WI38 (cell line): ENCODE data around the gene WNT3.

Experiments
- H3K4me3 ChIP-seq: 2 replicates; pipeline ENCODE4 v1.5.1; 2011; ENCODE audit warnings: low read depth, mild to moderate bottlenecking, control low read depth, low read length
- TF ChIP-seq, protein P1 (sequence below): IDR thresholded peaks from 2 replicates; pipeline ENCODE4 v1.5.1; 2012; ENCODE audit warnings: low read depth, mild to moderate bottlenecking, control low read depth, low read length

Gene WNT3

DNA sequence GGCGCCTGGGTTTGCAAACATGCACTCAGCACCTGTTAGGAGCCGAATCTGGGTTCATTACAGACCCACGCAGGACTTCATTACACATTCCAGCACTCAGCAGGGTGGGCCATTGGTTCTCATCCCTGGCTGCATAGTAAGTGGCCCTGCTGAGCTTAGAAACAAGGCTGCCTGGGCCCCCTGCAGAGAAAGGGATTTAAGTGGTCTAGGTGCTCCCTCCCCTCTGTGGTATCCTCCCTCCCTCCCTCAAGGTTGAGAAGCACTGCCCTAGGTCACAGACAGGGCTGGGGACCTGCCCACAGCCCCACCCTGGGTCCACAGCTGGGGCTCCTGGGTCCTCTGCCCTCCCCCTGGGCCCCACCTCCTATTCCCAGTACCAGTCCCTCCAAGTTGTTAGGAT, 28.3 kb downstream of the WNT3 start:
- H3K4me3 ChIP-seq, result no peak overlapping the region
- TF ChIP-seq, protein P1, sequence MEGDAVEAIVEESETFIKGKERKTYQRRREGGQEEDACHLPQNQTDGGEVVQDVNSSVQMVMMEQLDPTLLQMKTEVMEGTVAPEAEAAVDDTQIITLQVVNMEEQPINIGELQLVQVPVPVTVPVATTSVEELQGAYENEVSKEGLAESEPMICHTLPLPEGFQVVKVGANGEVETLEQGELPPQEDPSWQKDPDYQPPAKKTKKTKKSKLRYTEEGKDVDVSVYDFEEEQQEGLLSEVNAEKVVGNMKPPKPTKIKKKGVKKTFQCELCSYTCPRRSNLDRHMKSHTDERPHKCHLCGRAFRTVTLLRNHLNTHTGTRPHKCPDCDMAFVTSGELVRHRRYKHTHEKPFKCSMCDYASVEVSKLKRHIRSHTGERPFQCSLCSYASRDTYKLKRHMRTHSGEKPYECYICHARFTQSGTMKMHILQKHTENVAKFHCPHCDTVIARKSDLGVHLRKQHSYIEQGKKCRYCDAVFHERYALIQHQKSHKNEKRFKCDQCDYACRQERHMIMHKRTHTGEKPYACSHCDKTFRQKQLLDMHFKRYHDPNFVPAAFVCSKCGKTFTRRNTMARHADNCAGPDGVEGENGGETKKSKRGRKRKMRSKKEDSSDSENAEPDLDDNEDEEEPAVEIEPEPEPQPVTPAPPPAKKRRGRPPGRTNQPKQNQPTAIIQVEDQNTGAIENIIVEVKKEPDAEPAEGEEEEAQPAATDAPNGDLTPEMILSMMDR, result no peak

DNA sequence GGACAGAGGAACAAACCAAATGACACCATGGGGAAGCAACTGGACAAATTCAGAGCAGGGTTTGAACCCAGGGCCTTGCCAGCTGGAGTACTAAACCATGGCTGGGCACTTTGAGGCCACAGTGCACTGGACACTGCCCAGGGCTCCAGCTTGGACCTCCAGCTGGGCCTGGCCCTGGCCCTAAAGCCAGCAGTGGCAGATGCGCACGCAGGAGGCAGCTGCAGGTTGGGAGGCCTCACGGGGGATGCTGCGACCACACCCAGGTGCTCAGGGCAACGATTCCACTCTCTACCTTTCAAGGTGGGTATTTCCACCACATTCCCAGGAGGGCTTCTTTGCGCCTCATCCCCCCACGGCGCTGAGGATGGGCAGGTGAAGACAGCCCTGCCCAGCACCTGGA, 28.9 kb downstream of the WNT3 start:
- TF ChIP-seq, protein P1, result no peak
- H3K4me3 ChIP-seq, result no peak overlapping the region

DNA sequence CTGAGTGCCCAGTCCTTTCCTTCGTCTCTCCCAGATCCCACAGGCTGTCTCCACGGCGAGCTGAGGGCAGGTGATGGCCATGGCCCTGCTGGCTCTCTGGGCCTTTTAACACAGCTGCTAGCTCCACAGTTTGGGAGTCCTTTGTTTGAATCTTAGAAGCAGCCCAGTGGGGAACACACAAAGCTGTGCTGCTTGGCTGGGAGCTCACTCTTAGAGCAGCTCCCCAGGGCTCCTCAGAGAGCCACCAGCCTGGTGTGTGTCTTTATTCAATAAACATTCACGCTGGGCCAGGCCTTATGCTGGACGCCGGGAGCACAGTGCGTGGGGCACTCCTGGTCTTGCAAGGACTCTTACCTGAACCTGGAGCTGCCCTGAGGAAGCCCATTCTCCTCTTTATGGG, 29.7 kb downstream of the WNT3 start:
- H3K4me3 ChIP-seq, result no peak overlapping the region
- TF ChIP-seq, protein P1, result no peak

DNA sequence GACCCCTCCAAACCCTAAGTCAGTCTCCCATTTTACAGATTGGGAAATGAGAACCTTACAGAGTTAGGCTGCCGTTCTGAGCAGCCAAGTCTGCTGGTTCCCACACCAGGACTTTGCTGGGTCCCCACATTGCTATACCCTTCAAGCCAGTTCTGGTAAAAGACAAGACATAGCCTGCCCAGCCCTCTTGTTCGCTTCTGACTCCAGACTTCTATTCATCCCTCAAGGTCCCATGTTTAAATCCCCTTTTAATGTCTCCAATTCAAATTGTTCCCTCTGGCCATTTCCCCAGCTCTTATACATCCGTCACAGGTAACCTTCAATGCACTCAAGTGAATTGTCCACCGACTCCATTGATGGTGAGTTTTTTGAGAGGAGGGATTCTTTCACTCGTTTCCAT, 30.2 kb downstream of the WNT3 start:
- no peak overlapping the region for H3K4me3 ChIP-seq
- TF ChIP-seq, protein P1, result no peak

DNA sequence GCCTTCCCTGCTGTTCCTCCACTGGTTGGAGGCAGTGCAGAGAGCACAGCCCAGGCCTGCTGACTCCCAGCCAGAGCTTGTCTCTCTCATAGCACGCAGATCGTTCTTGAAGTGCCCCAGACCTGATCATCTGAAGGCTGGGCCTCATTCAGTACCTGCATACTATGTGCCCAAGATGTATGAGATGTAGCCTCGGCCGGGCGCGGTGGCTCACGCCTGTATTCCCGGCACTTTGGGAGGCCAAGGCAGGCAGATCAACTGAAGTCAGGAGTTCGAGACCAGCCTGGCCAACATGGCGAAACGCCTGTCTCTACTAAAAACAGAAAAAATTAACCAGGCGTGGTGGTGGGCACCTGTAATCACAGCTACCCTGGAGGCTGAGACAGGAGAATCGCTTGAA, 31.0 kb downstream of the WNT3 start:
- TF ChIP-seq, protein P1, result no peak

DNA sequence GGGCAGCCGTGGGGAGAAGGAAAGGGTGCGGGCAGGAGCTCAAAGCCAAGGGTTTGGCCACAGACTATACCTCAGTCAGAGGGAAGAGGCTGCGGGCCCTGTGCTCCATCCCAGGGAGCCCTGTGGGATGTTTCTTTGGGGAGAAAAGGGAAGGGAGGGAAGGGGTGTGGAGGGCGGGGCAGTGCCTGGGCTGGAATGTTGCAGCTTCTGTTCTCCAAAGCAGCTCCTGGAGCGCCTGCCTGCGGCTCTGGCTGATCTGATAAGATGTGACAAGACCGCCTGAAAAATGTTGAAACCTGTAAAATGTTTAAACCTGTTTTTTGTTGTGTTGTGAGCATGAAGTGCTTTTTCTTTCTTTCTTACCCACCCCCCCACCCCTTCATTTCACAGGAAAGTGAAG, 32.8 kb downstream of the WNT3 start:
- TF ChIP-seq, protein P1, result no peak
- no peak overlapping the region for H3K4me3 ChIP-seq

More for the DNA sequence above, 31.0 kb downstream of the WNT3 start:
- no peak overlapping the region for H3K4me3 ChIP-seq

DNA sequence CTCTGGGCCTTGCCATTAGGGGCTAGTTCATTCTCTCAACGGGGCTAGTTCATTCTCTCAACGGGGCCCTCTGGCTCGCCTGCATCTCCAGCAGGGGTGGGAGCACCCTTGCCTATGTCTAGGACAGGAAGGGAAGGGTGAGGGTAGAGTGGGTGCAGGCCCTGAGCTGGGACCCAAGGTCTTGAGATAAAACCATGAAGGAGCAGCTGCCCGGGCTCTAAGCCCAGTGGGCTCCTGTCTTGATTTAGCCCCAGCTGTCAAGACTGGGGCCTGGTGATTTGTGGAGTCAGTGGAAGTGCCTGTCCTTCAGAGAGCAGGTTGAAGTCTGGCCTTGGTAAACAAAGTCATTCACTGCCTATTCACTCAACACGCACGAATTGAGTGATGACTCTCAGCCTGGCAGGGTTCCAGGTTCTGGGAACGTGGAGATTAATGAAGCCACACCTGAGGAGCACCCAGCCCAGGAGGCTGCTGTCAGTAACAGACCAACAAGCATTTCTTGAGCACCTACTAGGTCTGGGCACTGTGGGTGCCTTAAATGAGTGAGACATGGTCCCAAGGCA, 35.4 kb downstream of the WNT3 start:
- TF ChIP-seq, protein P1, result no peak

More for the DNA sequence above, 35.4 kb downstream of the WNT3 start:
- no peak overlapping the region for H3K4me3 ChIP-seq
